GM12873 (cell line): Measurements from ENCODE around the gene ARMC6.

Source experiments
- CTCF ChIP-seq: IDR thresholded peaks from 2 replicates; pipeline ENCODE4 v1.5.1; 2012; ENCODE audit warnings: low read depth, mild to moderate bottlenecking, moderate library complexity, low read length, control low read depth; ENCODE audit not compliant: insufficient read depth; ENCODE audit errors: missing control alignments

ARMC6 gene

GRCh38 chr19:19054939-19055440 lies 21.6 kb downstream of the ARMC6 start:
- no peak for TF ChIP-seq CTCF

DNA sequence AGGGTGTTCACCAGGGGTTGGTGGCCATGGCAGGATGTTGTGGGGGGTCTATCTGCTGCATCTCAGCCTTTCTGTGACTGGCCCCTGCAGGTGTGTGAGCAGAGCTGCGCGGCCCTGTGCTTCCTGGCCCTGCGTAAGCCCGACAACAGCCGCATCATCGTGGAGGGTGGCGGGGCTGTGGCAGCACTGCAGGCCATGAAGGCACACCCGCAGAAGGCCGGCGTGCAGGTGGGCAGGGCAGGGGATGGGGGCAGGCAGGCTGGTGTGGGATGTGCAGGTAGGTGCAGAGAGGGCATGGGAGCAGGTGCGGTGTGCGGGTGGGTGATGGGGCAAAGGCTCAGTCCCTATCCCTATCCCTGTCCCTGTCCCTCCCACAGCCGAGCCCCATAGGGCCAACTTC lies 22.3 kb downstream of the ARMC6 start:
- TF ChIP-seq CTCF, result no peak

DNA sequence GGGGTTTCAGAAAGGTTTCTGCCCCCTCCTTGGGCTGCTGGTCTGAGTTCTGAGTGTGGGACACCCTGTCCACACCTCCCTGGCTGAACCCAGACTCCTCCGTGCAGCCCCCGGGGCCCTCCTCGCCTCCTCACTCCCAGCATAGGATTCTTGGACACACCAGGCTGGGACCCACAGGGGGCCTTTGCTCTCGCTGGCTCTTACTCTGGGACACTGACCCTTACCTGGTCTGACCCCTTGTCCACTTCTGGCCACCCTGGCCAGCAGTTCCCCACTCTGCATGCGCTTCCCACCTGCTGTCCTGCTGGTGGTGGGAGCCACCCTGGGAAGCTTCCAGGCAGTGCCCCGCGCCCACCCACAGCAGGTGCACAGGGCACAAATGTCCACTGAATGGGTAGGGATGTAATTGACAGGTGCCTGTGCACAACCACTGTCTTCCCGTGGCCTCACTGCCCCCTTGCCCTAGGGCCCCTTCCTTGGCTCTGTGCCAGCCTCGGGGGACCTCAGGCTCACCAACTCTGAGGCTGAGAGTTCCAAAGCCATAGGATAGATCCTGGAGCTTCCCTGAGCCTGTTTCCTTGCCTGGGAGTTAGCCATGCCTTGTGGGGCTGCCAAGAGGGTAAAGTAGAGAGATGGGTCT lies 23.4 kb downstream of the ARMC6 start:
- TF ChIP-seq CTCF, result no peak

GRCh38 chr19:19057317-19057716 lies 23.9 kb downstream of the ARMC6 start:
- TF ChIP-seq CTCF, result no peak

DNA sequence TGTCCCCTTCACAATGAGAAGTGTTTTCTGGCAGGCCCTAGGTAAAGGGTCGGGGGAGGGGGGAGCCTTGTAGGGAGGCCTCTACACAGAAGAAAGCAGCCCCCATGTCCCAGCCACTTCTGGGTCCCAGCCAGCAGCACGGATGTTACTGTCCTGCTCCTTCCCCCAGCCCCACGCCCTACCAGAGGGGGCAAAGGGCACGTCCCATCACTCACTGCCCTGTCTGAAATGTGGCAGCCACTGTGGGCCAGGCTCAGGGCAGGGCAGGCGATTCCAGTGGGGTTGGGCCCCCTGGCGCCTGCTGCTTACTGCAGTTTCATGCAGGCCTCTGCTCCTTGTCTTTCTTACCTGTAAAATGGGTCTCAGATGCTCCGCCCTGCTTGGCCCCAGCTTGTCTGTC lies 24.3 kb downstream of the ARMC6 start:
- TF ChIP-seq CTCF, result no peak

- no peak for TF ChIP-seq CTCF
These were observed 25.8 kb downstream of the ARMC6 start for GRCh38 chr19:19059018-19059836.

DNA sequence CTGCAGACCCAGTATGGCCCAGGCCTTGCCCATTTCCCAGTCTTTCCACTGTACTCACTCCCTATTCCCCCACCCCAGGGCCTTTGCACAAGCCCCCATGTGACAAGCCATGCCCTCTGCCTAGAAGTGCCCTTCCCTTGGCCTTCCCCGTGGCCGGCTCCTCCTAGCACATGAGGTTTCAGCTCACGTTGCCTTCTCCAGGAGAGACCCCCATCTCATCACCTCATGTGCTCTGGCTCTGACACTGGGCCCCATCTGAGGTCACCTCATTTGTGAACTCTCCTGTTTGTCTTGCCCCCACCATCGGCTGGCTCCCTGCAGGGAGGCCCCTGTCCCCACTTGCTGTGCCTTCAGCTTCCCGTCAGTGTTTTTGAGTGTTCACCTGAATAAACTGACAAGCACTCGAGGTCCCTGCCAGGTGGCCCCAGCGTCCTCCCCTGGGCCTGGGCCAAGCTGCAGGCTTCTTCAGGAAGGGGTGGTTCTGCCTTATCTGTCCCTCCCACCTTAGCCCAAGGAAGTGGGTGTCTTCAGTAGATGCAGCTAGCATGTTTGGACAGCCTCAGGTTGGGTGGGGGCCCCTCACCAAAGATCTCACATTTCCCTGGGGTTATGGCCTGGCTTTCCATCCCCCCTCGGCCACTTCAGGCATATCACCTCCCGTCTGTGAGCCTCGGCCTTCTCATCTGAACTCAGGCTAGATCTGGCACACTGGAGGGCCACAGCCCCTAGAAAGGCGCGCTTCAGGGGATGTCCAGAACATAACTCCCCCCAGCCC lies 26.6 kb downstream of the ARMC6 start:
- no peak for TF ChIP-seq CTCF
